IPS-18c (cell line): ENCODE results near the gene PRELID1.
"Not testable (repeated sequence)": the region's sequence is repeated elsewhere in the genome, so short reads cannot be mapped to it uniquely, and the experiment has no call there.

Experiments
- H3K4me3 ChIP-seq: 2 replicates; pipeline ENCODE4 v1.7.0; 2013; ENCODE audit warnings: low read depth, mild to moderate bottlenecking, low read length, moderate library complexity; ENCODE audit not compliant: insufficient read depth
- H3K9me3 ChIP-seq: one replicate; pipeline ENCODE4 v1.6.1; 2013; ENCODE audit warnings: mild to moderate bottlenecking, low read length, moderate library complexity; ENCODE audit not compliant: control insufficient read depth, insufficient read depth

The PRELID1 gene

GRCh38 chr5:177303121-177303924 is at the start of gene PRELID1, which contains the start of gene RAB24:
TSS of gene PRELID1 (plus strand) at chr5:177303799. CDS start at chr5:177303986, 187 bp downstream.
TSS of gene RAB24 (minus strand) at chr5:177303719. CDS start at chr5:177303288, 431 bp downstream.
- H3K9me3 ChIP-seq, result no peaks in the 10 kb centered on the region
- peak within 1 kb of the TSS; percentile 91 for H3K4me3 ChIP-seq

- no peak overlapping the region for H3K4me3 ChIP-seq
- no peaks in the 10 kb centered on the region for H3K9me3 ChIP-seq
Measured at GRCh38 chr5:177256296-177256695, 47.3 kb upstream of the PRELID1 start.

- not testable (repeated sequence) for H3K4me3 ChIP-seq, H3K9me3 ChIP-seq
Measured at GRCh38 chr5:177258711-177259110, 44.9 kb upstream of the PRELID1 start.

- Histone ChIP-seq H3K4me3 (no peak overlapping the region), H3K9me3 (no peaks in the 10 kb centered on the region)
Measured at GRCh38 chr5:177260961-177261360, 42.6 kb upstream of the PRELID1 start.

GRCh38 chr5:177261510-177261909 is 42.1 kb upstream of the PRELID1 start:
- H3K9me3 ChIP-seq, result no peaks in the 10 kb centered on the region

GRCh38 chr5:177264178-177264577 is 39.4 kb upstream of the PRELID1 start:
- H3K4me3 ChIP-seq, result no peak overlapping the region
- no peaks in the 10 kb centered on the region for H3K9me3 ChIP-seq

More at GRCh38 chr5:177261510-177261909, 42.1 kb upstream of the PRELID1 start:
- H3K4me3 ChIP-seq, result no peak overlapping the region

- H3K9me3 ChIP-seq, result no peaks in the 10 kb centered on the region
- no peak overlapping the region for H3K4me3 ChIP-seq
Measured at GRCh38 chr5:177265395-177265794, 38.2 kb upstream of the PRELID1 start.

GRCh38 chr5:177269232-177269895 is 34.2 kb upstream of the PRELID1 start:
- no peaks in the 10 kb centered on the region for H3K9me3 ChIP-seq
- no peak overlapping the region for H3K4me3 ChIP-seq

GRCh38 chr5:177269976-177270375 is 33.6 kb upstream of the PRELID1 start:
- no peaks in the 10 kb centered on the region for H3K9me3 ChIP-seq
- H3K4me3 ChIP-seq, result no peak overlapping the region

GRCh38 chr5:177270653-177271052 is 32.9 kb upstream of the PRELID1 start:
- no peaks in the 10 kb centered on the region for H3K9me3 ChIP-seq
- no peak overlapping the region for H3K4me3 ChIP-seq

GRCh38 chr5:177271113-177271512 is 32.5 kb upstream of the PRELID1 start:
- Histone ChIP-seq H3K4me3 (no peak overlapping the region), H3K9me3 (no peaks in the 10 kb centered on the region)

- no peaks in the 10 kb centered on the region for H3K9me3 ChIP-seq
- H3K4me3 ChIP-seq, result no peak overlapping the region
Measured at GRCh38 chr5:177275883-177276282, 27.7 kb upstream of the PRELID1 start.

GRCh38 chr5:177276886-177277285 is 26.7 kb upstream of the PRELID1 start:
- H3K9me3 ChIP-seq, result no peaks in the 10 kb centered on the region
- no peak overlapping the region for H3K4me3 ChIP-seq

GRCh38 chr5:177288191-177288590 is 15.4 kb upstream of the PRELID1 start:
- Histone ChIP-seq H3K4me3 (no peak overlapping the region), H3K9me3 (no peaks in the 10 kb centered on the region)

- H3K4me3 ChIP-seq, result no peak overlapping the region
Measured at GRCh38 chr5:177290816-177291596, 12.6 kb upstream of the PRELID1 start.

GRCh38 chr5:177291735-177292134 is 11.9 kb upstream of the PRELID1 start:
- H3K4me3 ChIP-seq, result no peak overlapping the region
- peaks cover 2% of the 10 kb centered on the region for H3K9me3 ChIP-seq

More at GRCh38 chr5:177290816-177291596, 12.6 kb upstream of the PRELID1 start:
- peaks cover 2% of the 10 kb centered on the region for H3K9me3 ChIP-seq

- Histone ChIP-seq H3K4me3 (no peak overlapping the region), H3K9me3 (peaks cover 2% of the 10 kb centered on the region)
Measured at GRCh38 chr5:177293819-177294581, 9.6 kb upstream of the PRELID1 start.
